RWPE2 (cell line): Measurements from ENCODE around the gene MSI2.

Source experiments
- ATAC-seq: fragments of 200-7000 bp; cut with Tn5 transposase; 3 replicates; pipeline ENCODE4 v1.9.1; 2021; ENCODE audit warnings: low read depth
- DNase-seq: peaks from one replicate; pipeline ENCODE4 v3.0.0-alpha.2; 2020; ENCODE audit warnings: low spot score
- H3K27ac ChIP-seq: fragments of 450-650 bp; 2 replicates; pipeline ENCODE4 v1.5.1; 2017; ENCODE audit warnings: mild to moderate bottlenecking; ENCODE audit not compliant: poor library complexity, severe bottlenecking
- H3K27me3 ChIP-seq: fragments of 250-450 bp; sonication (Bioruptor Pico); 2 replicates; pipeline ENCODE4 v1.5.1; 2021; ENCODE audit warnings: mild to moderate bottlenecking, moderate library complexity; ENCODE audit not compliant: insufficient read depth, poor library complexity, severe bottlenecking
- H3K36me3 ChIP-seq: fragments of 250-450 bp; sonication (Bioruptor Pico); 2 replicates; pipeline ENCODE4 v1.5.1; 2020; ENCODE audit warnings: low read depth, mild to moderate bottlenecking, moderate library complexity
- H3K4me1 ChIP-seq: fragments of 250-450 bp; sonication (Bioruptor Pico); 2 replicates; pipeline ENCODE4 v1.5.1; 2021; ENCODE audit warnings: mild to moderate bottlenecking, moderate library complexity; ENCODE audit not compliant: insufficient read depth, poor library complexity, severe bottlenecking
- H3K4me3 ChIP-seq: fragments of 250-450 bp; sonication (Bioruptor Pico); 2 replicates; pipeline ENCODE4 v1.5.1; 2021; ENCODE audit warnings: mild to moderate bottlenecking, moderate library complexity; ENCODE audit not compliant: severe bottlenecking
- H3K9me3 ChIP-seq: fragments of 250-450 bp; sonication (Bioruptor Pico); 2 replicates; pipeline ENCODE4 v1.5.1; 2021; ENCODE audit warnings: mild to moderate bottlenecking, moderate library complexity; ENCODE audit not compliant: severe bottlenecking
- TF ChIP-seq, protein P1 (sequence below): fragments of 450-650 bp; IDR thresholded peaks from one replicate; pipeline ENCODE4 v1.5.1; 2017; ENCODE audit warnings: mild to moderate bottlenecking, moderate library complexity; ENCODE audit not compliant: poor library complexity, severe bottlenecking

MSI2 gene

DNA sequence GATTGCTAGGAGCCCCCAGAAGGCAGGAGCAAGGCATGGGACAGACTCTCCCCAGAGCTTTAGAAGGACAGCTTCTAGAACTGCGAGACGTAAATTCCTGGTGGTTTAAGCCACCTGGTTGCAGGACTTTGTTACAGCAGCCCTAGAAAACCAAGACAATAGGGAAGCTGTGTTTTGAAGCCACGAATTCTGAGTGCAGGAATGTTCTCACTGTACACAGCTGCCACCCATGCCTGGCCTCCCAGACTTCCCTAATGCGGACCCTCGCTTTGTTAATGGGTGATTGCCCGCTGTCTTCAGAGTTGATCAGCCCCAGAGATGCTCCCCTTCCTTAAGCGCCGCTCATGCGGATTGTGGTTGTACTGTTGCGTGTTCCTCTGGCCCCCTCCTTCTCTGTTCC is 177.1 kb downstream of the MSI2 start:
- Histone ChIP-seq H3K4me1 (no peaks in the 10 kb centered on the region), H3K9me3 (no peaks in the 10 kb centered on the region), H3K27me3 (no peaks in the 10 kb centered on the region), H3K4me3 (no peak overlapping the region), H3K27ac (no peak overlapping the region), H3K36me3 (no peaks in the 10 kb centered on the region)
- DNase-seq: no peak
- TF ChIP-seq, protein P1, sequence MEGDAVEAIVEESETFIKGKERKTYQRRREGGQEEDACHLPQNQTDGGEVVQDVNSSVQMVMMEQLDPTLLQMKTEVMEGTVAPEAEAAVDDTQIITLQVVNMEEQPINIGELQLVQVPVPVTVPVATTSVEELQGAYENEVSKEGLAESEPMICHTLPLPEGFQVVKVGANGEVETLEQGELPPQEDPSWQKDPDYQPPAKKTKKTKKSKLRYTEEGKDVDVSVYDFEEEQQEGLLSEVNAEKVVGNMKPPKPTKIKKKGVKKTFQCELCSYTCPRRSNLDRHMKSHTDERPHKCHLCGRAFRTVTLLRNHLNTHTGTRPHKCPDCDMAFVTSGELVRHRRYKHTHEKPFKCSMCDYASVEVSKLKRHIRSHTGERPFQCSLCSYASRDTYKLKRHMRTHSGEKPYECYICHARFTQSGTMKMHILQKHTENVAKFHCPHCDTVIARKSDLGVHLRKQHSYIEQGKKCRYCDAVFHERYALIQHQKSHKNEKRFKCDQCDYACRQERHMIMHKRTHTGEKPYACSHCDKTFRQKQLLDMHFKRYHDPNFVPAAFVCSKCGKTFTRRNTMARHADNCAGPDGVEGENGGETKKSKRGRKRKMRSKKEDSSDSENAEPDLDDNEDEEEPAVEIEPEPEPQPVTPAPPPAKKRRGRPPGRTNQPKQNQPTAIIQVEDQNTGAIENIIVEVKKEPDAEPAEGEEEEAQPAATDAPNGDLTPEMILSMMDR: no peak
- ATAC-seq: no peak; the same call in 2 of the 3 replicates

DNA sequence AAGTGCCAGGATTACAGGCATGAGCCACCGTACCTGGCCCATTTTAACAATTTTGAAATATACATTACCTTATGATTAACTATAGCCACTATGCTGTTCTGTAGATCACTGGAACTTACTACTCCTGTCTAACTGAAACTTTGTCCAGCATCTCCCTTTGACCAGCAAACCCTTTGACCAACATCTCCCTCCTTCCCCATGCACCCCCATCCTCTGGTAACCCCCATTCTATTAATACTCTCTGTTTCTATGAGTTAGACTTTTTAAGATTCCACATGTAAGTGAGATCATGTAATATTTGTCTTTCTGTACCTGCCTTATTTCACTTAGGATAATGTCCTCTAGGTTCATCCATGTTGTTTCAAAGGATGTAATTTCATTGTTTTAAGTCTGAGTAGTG is 178.0 kb downstream of the MSI2 start:
- TF ChIP-seq, protein P1: no peak
- Histone ChIP-seq H3K36me3 (no peaks in the 10 kb centered on the region), H3K9me3 (no peaks in the 10 kb centered on the region), H3K4me1 (no peaks in the 10 kb centered on the region), H3K27ac (no peak overlapping the region), H3K4me3 (no peak overlapping the region), H3K27me3 (no peaks in the 10 kb centered on the region)
- DNase-seq: no peak
- ATAC-seq: no peak

DNA sequence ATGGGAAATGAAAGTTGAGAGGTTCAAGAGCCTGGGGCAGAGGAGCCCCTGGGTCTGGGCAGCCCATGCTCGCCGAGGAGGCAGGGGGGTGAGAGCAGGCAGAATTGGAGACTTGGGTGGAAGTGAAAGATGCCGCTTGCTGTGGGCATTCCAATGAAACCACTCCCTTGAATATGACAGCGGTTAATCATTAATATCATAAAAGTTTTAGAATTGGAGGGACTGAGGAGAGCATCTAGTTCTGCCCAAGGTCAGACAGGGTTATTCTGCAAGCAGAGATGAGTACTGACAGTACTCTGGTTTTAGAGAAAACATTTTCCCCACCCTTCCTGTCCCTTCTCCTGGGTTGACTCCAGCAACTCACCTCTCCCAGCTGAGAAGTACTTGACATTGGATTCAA is 180.2 kb downstream of the MSI2 start:
- Histone ChIP-seq H3K27ac (no peak overlapping the region), H3K27me3 (no peaks in the 10 kb centered on the region), H3K4me1 (peaks cover 19% of the 10 kb centered on the region), H3K36me3 (no peaks in the 10 kb centered on the region), H3K4me3 (no peak overlapping the region), H3K9me3 (no peaks in the 10 kb centered on the region)
- TF ChIP-seq, protein P1: no peak
- DNase-seq (no peak), ATAC-seq (no peak)

DNA sequence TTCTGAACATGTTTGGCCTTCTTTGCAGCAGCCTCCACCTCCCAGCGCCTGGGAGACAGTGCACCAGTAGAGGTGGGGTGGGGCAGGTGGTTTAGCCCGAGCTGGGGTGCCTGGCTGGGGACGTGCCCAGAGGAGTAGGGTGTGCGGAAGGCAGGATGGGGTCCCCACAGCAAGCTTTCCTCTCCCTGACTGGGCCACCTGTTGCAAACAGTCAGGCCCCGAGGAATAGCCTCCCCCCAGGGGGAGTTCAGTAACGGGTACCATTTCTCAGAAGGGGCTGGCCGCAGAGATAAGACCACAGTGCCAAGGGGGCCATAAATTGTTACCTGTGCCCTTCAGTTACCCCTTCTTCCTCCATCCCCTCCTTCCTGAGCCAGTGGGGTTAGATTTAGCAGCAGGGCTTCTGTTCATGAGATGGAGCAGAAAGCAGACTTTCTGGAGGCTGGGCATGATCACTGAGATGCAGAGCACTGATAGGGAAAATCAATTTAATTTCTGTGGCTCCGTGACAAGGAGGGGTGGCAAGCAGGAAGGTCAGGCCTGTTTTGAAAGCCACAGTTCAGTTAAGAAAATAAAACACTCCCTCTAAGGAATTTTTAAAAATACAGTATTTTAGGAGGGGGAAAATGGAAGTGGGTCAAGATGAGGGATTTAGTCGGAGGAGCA is 181.9 kb downstream of the MSI2 start:
- no peaks in the 10 kb centered on the region for H3K27me3 ChIP-seq
- H3K4me3 ChIP-seq: no peak overlapping the region
- H3K27ac ChIP-seq: no peak overlapping the region
- ATAC-seq: no peak
- no peaks in the 10 kb centered on the region for H3K9me3 ChIP-seq
- H3K4me1 ChIP-seq: peaks cover 32% of the 10 kb centered on the region
- DNase-seq: no peak
- no peaks in the 10 kb centered on the region for H3K36me3 ChIP-seq
- TF ChIP-seq, protein P1: no peak

DNA sequence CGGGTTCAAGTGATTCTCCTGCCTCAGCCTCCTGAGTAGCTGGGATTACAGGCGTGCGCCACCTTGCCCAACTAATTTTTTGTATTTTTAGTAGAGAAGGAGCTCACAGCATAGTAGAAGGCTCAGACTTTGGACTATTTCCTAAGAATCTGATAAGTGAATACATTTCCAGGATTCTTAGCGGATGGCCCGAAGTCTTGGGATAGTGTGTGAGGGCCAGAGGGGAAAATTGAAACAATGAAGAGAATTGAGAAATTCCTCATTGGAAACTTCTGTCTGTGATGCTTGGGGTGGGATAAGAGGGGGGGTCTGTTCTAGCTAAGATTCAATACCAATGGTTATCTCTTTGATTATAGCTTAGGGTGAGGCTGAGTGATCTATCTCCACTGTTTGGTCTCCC is 183.3 kb downstream of the MSI2 start:
- H3K4me1 ChIP-seq: peaks cover 36% of the 10 kb centered on the region
- TF ChIP-seq, protein P1: no peak
- H3K27ac ChIP-seq: peak overlapping the region; percentile 75
- ATAC-seq (no peak), DNase-seq (no peak)
- no peaks in the 10 kb centered on the region for H3K27me3 ChIP-seq
- no peaks in the 10 kb centered on the region for H3K36me3 ChIP-seq
- H3K9me3 ChIP-seq: no peaks in the 10 kb centered on the region
- H3K4me3 ChIP-seq: no peak overlapping the region
